Measurements from ENCODE around the gene PNKP. TPM values are rescaled to one million over a fixed set of nuclear protein-coding genes. Genes with fewer than 3 reads are reported as not detected.

Gene PNKP
- total RNA-seq, 1 donor from 2014 or later, result 81.3 TPM

DNA sequence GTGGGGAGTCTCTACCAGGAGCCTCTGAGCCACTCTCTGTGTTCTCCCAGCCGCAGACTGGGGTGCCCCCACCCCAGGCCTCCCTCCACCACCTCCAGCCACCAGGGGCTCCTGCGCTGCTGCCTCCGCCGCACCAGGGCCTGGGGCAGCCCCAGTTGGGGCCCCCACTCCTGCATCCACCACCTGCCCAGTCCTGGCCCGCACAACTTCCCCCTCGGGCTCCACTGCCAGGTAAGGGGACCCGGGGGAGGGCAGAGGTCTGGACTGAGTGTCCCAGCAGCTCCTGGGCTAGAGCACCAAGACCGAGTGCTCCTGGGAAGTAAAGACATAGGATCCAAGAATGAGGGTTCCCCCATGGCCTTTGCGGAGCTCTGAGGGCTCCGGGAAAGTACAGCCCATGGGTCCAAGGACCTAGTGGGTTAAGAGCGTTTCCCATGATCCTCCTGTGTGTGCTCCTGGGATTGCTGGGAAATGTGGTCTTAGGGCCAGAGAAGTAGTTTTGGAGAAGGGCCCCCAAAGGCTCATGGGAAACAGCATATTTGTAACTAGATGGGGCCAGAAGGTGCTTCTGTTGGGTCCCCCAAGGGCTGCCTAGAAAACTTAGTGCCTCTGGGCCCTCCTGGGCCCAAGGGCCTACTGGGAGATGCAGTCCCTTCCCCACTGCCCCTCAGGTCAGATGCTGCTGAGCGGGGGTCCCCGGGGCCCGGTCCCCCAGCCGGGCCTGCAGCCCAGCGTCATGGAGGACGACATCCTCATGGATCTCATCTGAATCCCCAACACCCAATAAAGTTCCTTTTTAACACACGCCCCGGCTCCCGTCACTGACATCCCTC is 31.0 kb downstream of the PNKP start:
- Mint-ChIP-seq H3K27ac (ENCODE audit: unreplicated experiment) (no peak overlapping the region), H3K9me3 (ENCODE audit: unreplicated experiment) (peaks cover 3% of the 10 kb centered on the region), H3K4me3 (ENCODE audit: unreplicated experiment) (no peak overlapping the region), H3K27me3 (ENCODE audit: unreplicated experiment) (peaks cover 7% of the 10 kb centered on the region), H3K4me1 (ENCODE audit: low read depth, unreplicated experiment) (no peaks in the 10 kb centered on the region), H3K36me3 (ENCODE audit: unreplicated experiment) (peaks cover 20% of the 10 kb centered on the region)
- TF ChIP-seq, protein P1, sequence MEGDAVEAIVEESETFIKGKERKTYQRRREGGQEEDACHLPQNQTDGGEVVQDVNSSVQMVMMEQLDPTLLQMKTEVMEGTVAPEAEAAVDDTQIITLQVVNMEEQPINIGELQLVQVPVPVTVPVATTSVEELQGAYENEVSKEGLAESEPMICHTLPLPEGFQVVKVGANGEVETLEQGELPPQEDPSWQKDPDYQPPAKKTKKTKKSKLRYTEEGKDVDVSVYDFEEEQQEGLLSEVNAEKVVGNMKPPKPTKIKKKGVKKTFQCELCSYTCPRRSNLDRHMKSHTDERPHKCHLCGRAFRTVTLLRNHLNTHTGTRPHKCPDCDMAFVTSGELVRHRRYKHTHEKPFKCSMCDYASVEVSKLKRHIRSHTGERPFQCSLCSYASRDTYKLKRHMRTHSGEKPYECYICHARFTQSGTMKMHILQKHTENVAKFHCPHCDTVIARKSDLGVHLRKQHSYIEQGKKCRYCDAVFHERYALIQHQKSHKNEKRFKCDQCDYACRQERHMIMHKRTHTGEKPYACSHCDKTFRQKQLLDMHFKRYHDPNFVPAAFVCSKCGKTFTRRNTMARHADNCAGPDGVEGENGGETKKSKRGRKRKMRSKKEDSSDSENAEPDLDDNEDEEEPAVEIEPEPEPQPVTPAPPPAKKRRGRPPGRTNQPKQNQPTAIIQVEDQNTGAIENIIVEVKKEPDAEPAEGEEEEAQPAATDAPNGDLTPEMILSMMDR (IDR thresholded peaks at IDR 0.05; ENCODE audit: partially characterized antibody, unreplicated experiment), result no peak
- DNase-seq, result no peak

- no peak overlapping the region for H3K4me3 Mint-ChIP-seq (ENCODE audit: unreplicated experiment)
- H3K9me3 Mint-ChIP-seq (ENCODE audit: unreplicated experiment), result peaks cover 3% of the 10 kb centered on the region
- H3K36me3 Mint-ChIP-seq (ENCODE audit: unreplicated experiment), result peaks cover 20% of the 10 kb centered on the region
- DNase-seq, result no peak
- H3K4me1 Mint-ChIP-seq (ENCODE audit: low read depth, unreplicated experiment), result no peaks in the 10 kb centered on the region
- peaks cover 5% of the 10 kb centered on the region for H3K27me3 Mint-ChIP-seq (ENCODE audit: unreplicated experiment)
- TF ChIP-seq, protein P1 (IDR thresholded peaks at IDR 0.05; ENCODE audit: partially characterized antibody, unreplicated experiment), result no peak
- H3K27ac Mint-ChIP-seq (ENCODE audit: unreplicated experiment), result no peak overlapping the region
Measured at GRCh38 chr19:49835562-49835961, 31.8 kb downstream of the PNKP start.

DNA sequence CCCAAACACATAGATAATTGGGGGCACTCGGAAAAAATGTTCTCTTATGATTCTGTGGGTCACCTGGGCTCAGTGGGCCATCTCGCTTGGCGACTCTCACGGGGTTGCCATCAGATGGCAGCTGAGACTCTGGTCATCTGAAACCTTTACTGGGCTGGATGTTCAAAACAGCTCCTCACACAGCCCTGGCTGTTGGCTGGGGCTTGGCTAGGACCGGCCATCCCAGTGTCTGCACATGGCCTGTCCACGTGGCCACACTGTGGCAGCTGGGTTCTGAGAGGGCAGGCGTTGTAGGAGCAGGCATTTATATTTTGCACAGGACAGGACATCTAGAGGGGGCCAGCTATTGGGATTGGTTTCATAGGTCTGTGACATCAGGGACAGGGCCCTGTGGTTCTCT is 33.8 kb downstream of the PNKP start:
- Mint-ChIP-seq H3K36me3 (ENCODE audit: unreplicated experiment) (peaks cover 12% of the 10 kb centered on the region), H3K4me1 (ENCODE audit: low read depth, unreplicated experiment) (no peaks in the 10 kb centered on the region), H3K4me3 (ENCODE audit: unreplicated experiment) (no peak overlapping the region), H3K27ac (ENCODE audit: unreplicated experiment) (no peak overlapping the region), H3K9me3 (ENCODE audit: unreplicated experiment) (peaks cover 3% of the 10 kb centered on the region), H3K27me3 (ENCODE audit: unreplicated experiment) (peaks cover 7% of the 10 kb centered on the region)
- no peak for DNase-seq
- TF ChIP-seq, protein P1 (IDR thresholded peaks at IDR 0.05; ENCODE audit: partially characterized antibody, unreplicated experiment), result no peak

GRCh38 chr19:49832556-49832955 is 34.8 kb downstream of the PNKP start:
- Mint-ChIP-seq H3K4me1 (ENCODE audit: low read depth, unreplicated experiment) (no peaks in the 10 kb centered on the region), H3K4me3 (ENCODE audit: unreplicated experiment) (no peak overlapping the region), H3K36me3 (ENCODE audit: unreplicated experiment) (peaks cover 6% of the 10 kb centered on the region), H3K27me3 (ENCODE audit: unreplicated experiment) (peaks cover 5% of the 10 kb centered on the region), H3K27ac (ENCODE audit: unreplicated experiment) (no peak overlapping the region), H3K9me3 (ENCODE audit: unreplicated experiment) (peaks cover 3% of the 10 kb centered on the region)
- no peak for DNase-seq
- TF ChIP-seq, protein P1 (IDR thresholded peaks at IDR 0.05; ENCODE audit: partially characterized antibody, unreplicated experiment), result no peak

DNA sequence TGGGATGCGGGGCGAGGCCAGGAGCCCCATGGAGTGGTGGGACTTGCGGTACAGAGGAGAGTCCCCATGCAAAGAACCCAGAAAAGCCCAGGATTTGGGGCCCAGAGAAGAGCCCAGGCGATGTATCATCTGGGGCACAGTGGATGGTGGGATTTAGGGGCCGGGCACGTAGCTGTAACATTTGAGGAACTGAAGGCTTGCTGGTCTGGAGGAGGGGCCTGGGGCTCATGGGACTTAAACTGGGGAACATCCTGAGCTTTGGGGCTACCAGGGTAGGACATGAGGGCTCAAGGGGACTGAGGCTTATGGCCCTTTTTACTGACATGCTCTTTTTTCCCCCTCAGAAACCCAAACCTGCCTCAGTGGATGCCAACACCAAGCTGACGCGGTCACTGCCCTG is 35.8 kb downstream of the PNKP start:
- H3K4me1 Mint-ChIP-seq (ENCODE audit: low read depth, unreplicated experiment), result peaks cover 2% of the 10 kb centered on the region
- H3K27me3 Mint-ChIP-seq (ENCODE audit: unreplicated experiment), result peaks cover 7% of the 10 kb centered on the region
- no peak for DNase-seq
- H3K27ac Mint-ChIP-seq (ENCODE audit: unreplicated experiment), result no peak overlapping the region
- TF ChIP-seq, protein P1 (IDR thresholded peaks at IDR 0.05; ENCODE audit: partially characterized antibody, unreplicated experiment), result no peak
- no peak overlapping the region for H3K4me3 Mint-ChIP-seq (ENCODE audit: unreplicated experiment)
- no peaks in the 10 kb centered on the region for H3K36me3 Mint-ChIP-seq (ENCODE audit: unreplicated experiment)
- H3K9me3 Mint-ChIP-seq (ENCODE audit: unreplicated experiment), result peaks cover 3% of the 10 kb centered on the region
